Spleen (tissue), 7 donors: ENCODE results near the gene PTPRM.

ENCODE experiments used
- CTCF ChIP-seq, 11 experiments: fragments of 200-600 bp in 7 of 11; fragments of 450-650 bp in 4 of 11; sonication (generic) in 4 of 11; IDR thresholded peaks in 8 of 11; conservative IDR thresholded peaks in 3 of 11; 1 replicate in 7 of 11; 2 replicates in 4 of 11; pipeline versions ENCODE4 v1.4.0 to v1.8.0; 2016 to 2021; ENCODE audit warnings: antibody characterized with exemption in 11 of 11, inconsistent platforms in 4 of 11, mild to moderate bottlenecking in 1 of 11
- POLR2A ChIP-seq, 3 donors: fragments of 450-650 bp; IDR thresholded peaks; one replicate each; pipeline ENCODE4 v1.5.1; 2017; ENCODE audit warnings: antibody characterized with exemption in 3 of 3, mild to moderate bottlenecking in 1 of 3
- POLR2AphosphoS5 ChIP-seq, 3 donors: sonication (generic); formaldehyde crosslinking; IDR thresholded peaks; one replicate each; pipeline ENCODE4 v1.5.1; 2017; ENCODE audit warnings: antibody characterized with exemption in 3 of 3
- donor health status: DM: no; HTN: no; CAD: no; lungs with moderate emphysema.
- donor health status: DM: no; HTN: no; CAD: no.
- donor health status: DM: no; HTN: no; CAD: no.

DNA sequence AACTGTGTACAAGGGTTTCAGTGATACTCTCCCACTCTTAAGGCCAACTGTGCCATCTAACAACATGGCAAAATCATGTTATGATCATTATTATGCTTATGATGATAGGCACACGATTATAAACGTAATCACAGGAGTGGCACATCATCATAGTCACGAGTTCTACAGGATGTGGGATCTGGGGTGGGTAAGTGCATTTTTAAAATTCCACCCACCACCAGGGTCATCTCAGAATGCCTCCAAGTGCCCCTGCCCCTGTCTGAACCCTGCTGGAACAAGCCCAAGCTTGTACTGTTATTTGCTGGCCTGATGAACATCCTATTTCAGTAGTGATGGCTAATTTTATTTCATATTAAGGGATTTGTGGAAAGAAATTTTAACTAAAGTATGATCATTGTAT lies 117.8 kb downstream of the PTPRM start:
- no peak for TF ChIP-seq CTCF (IDR thresholded peaks at IDR 0.05 in 8 of 11, conservative IDR thresholded peaks at IDR 0.05 in 3 of 11)
- TF ChIP-seq POLR2AphosphoS5 (IDR thresholded peaks at IDR 0.05): no peak
- TF ChIP-seq POLR2A (IDR thresholded peaks at IDR 0.05): no peak
